K562 (cell line): ENCODE results near the gene RTF1. TPM values are rescaled to one million over a fixed set of nuclear protein-coding genes. Genes with fewer than 3 reads are reported as not detected.

Experiments used
- ATAC-seq: fragments of 200-7000 bp; cut with Tn5 transposase; 3 replicates; pipeline ENCODE4 v1.9.1; 2020; ENCODE audit warnings: moderate library complexity
- BruUV-seq: library from RNA; stranded (reverse); fragments of 400-500 nt; replicated peaks from 2 replicates; lab custom pipeline; 2021; lab: Mats Ljungman, UMichigan
- CTCF ChIA-PET: fragments of 300-600 bp; formaldehyde crosslinking; extraction: SDS; loops from one replicate; lab custom pipeline; 2021; ENCODE audit warnings: low intra/inter-chr PET ratio; lab: Yijun Ruan, JAX
- POLR2A ChIA-PET: fragments of 300-600, 350-650 bp; sonication (Branson Sonifier 250); formaldehyde crosslinking; extraction: SDS; loops from one replicate; lab custom pipeline; 2021; ENCODE audit warnings: antibody characterized with exemption, inconsistent platforms; lab: Yijun Ruan, JAX
- DNase-seq, 4 experiments: peaks; one replicate each; pipeline versions ENCODE4 v3.0.0 to v3.0.0-alpha.2; 2011 to 2018; ENCODE audit warnings: low spot score in 3 of 4, mixed read lengths in 3 of 4; ENCODE audit errors: extremely low read depth in 1 of 4
- FAIRE-seq: peaks from 2 replicates; lab custom pipeline; 2011; peaks lifted over from hg19 to GRCh38; lab: Jason Lieb, UNC
- H2AFZ ChIP-seq: 2 replicates; pipeline ENCODE4 v1.6.0; 2011; ENCODE audit warnings: low read depth, low read length, control low read depth, inconsistent platforms
- H3K27ac ChIP-seq: fragments of 200-600 bp; 3 replicates; pipeline ENCODE4 v1.8.0; 2011; ENCODE audit warnings: low read depth, mild to moderate bottlenecking, control low read depth, inconsistent platforms, low read length, moderate library complexity, mixed read lengths; ENCODE audit errors: extremely low read depth
- H3K27me3 ChIP-seq, 2 experiments: fragments of 300-600 bp in 1 of 2; 2 replicates in 1 of 2; 3 replicates in 1 of 2; pipeline versions ENCODE4 v1.6.0 to v1.8.0; 2011; ENCODE audit warnings: inconsistent platforms in 2 of 2, low read length in 2 of 2, mild to moderate bottlenecking in 1 of 2, mixed read lengths in 1 of 2, moderate library complexity in 1 of 2; ENCODE audit not compliant: control insufficient read depth in 2 of 2, insufficient read depth in 2 of 2
- H3K36me3 ChIP-seq: fragments of 300-600 bp; 3 replicates; pipeline ENCODE4 v1.8.0; 2011; ENCODE audit warnings: mild to moderate bottlenecking, low read length, inconsistent platforms; ENCODE audit not compliant: control insufficient read depth, insufficient read depth
- H3K4me1 ChIP-seq, 2 experiments: fragments of 200-600 bp in 1 of 2; replicated peaks in 1 of 2; 2 replicates in 1 of 2; 3 replicates in 1 of 2; pipeline versions ENCODE4 v1.5.1 to v1.8.0; 2011; ENCODE audit warnings: inconsistent platforms in 2 of 2, low read length in 2 of 2, mild to moderate bottlenecking in 1 of 2, mixed read lengths in 1 of 2, moderate library complexity in 1 of 2; ENCODE audit not compliant: control insufficient read depth in 2 of 2, insufficient read depth in 2 of 2
- H3K4me2 ChIP-seq: 2 replicates; pipeline ENCODE4 v1.6.1; 2011; ENCODE audit warnings: low read length, control low read depth, inconsistent platforms, mixed read lengths; ENCODE audit not compliant: insufficient read depth
- H3K4me3 ChIP-seq: fragments of 200-600 bp; sonication (generic), shearing (Covaris generic); 2 replicates; pipeline ENCODE4 v1.5.1; 2016; ENCODE audit warnings: control low read depth, inconsistent platforms
- H3K79me2 ChIP-seq: fragments of 200-600 bp; 3 replicates; pipeline ENCODE4 v1.8.0; 2011; ENCODE audit warnings: low read length, inconsistent platforms; ENCODE audit not compliant: control insufficient read depth, insufficient read depth
- H3K9ac ChIP-seq, 2 experiments: 2 replicates each; pipeline versions ENCODE4 v1.6.0 to v1.6.1; 2011; ENCODE audit warnings: low read depth in 2 of 2, low read length in 2 of 2, control low read depth in 1 of 2, inconsistent platforms in 1 of 2, mild to moderate bottlenecking in 1 of 2, mixed read lengths in 1 of 2; ENCODE audit not compliant: insufficient read depth in 1 of 2
- H3K9me1 ChIP-seq: one replicate; pipeline ENCODE4 v1.6.0; 2011; ENCODE audit warnings: inconsistent platforms, mild to moderate bottlenecking, low read length, moderate library complexity; ENCODE audit not compliant: control insufficient read depth, insufficient read depth
- H3K9me3 ChIP-seq: replicated peaks from 2 replicates; pipeline ENCODE4 v1.5.1; 2011; ENCODE audit warnings: low read depth, low read length, inconsistent platforms; ENCODE audit not compliant: control insufficient read depth, insufficient read depth
- H4K20me1 ChIP-seq: replicated peaks from 2 replicates; pipeline ENCODE4 v1.6.1; 2011; ENCODE audit warnings: low read length, inconsistent platforms, mixed read lengths; ENCODE audit not compliant: control insufficient read depth, insufficient read depth
- ARHGAP35 ChIP-seq: fragments of 450-650 bp; IDR thresholded peaks from 2 replicates; pipeline ENCODE4 v1.6.1; 2018; ENCODE audit not compliant: partially characterized antibody
- CBX2 ChIP-seq: fragments of 200-600 bp; sonication (generic); IDR thresholded peaks from one replicate; pipeline ENCODE4 v1.6.1; 2012; ENCODE audit warnings: mild to moderate bottlenecking, low read length, inconsistent platforms; ENCODE audit not compliant: insufficient read depth, poor library complexity, severe bottlenecking
- CSDE1 ChIP-seq, 2 experiments: fragments of 450-650 bp; IDR thresholded peaks; 2 replicates each; pipeline ENCODE4 v1.6.1; 2016; ENCODE audit warnings: mild to moderate bottlenecking in 1 of 2
- CTCFL ChIP-seq: IDR thresholded peaks from 2 replicates; pipeline ENCODE4 v1.6.1; 2011; ENCODE audit warnings: borderline replicate concordance, low read depth, mild to moderate bottlenecking, moderate library complexity, low read length; ENCODE audit not compliant: insufficient read depth, poor library complexity, severe bottlenecking
- ELF1 ChIP-seq: fragments of 200-800 bp; sonication (Bioruptor generic); IDR thresholded peaks from 2 replicates; pipeline ENCODE4 v1.6.1; 2016; ENCODE audit warnings: missing genetic modification characterization, missing compliant biosample characterization
- ILK ChIP-seq: fragments of 450-650 bp; IDR thresholded peaks from 2 replicates; pipeline ENCODE4 v1.6.1; 2016; ENCODE audit warnings: missing genetic modification characterization, low read depth, mild to moderate bottlenecking, missing compliant biosample characterization, moderate library complexity, borderline replicate concordance
- JUN ChIP-seq, 2 experiments: sonication (generic) in 1 of 2; formaldehyde crosslinking in 1 of 2; IDR thresholded peaks; 2 replicates each; pipeline versions ENCODE4 v1.6.1 to v1.8.0; 2012 to 2022; ENCODE audit warnings: borderline replicate concordance in 2 of 2, mild to moderate bottlenecking in 2 of 2, improper control_type of control experiment in 1 of 2, low read depth in 1 of 2, low read length in 1 of 2, missing genetic modification reagents in 1 of 2
- LCOR ChIP-seq: sonication (generic); formaldehyde crosslinking; IDR thresholded peaks from 2 replicates; pipeline ENCODE4 v1.8.0; 2022; ENCODE audit warnings: mild to moderate bottlenecking, missing genetic modification reagents
- PURB ChIP-seq: sonication (generic); formaldehyde crosslinking; IDR thresholded peaks from 2 replicates; pipeline ENCODE4 v1.9.0; 2021; ENCODE audit warnings: low read depth, mild to moderate bottlenecking, missing genetic modification reagents
- RNF2 ChIP-seq: sonication (generic); IDR thresholded peaks from 2 replicates; pipeline ENCODE4 v1.6.1; 2016
- SFPQ ChIP-seq: fragments of 200-400 bp; formaldehyde crosslinking; IDR thresholded peaks from 2 replicates; pipeline ENCODE4 v1.6.1; 2017; ENCODE audit warnings: mild to moderate bottlenecking, low read depth, low read length, moderate library complexity
- SMARCB1 ChIP-seq: IDR thresholded peaks from 2 replicates; pipeline ENCODE4 v1.6.1; 2011; ENCODE audit warnings: improper control_type of control experiment, low read depth; ENCODE audit not compliant: insufficient read length
- SNRNP70 ChIP-seq: fragments of 200-400 bp; formaldehyde crosslinking; optimal IDR thresholded peaks from 2 replicates; pipeline ENCODE3; 2017; ENCODE audit warnings: low read depth, low read length
- TCFL5 ChIP-seq: fragments of 250-450 bp; sonication (Bioruptor Pico); conservative IDR thresholded peaks from 2 replicates; pipeline ENCODE4 v1.6.1; 2021; ENCODE audit warnings: mild to moderate bottlenecking, moderate library complexity, matching md5 sums
- YBX1 ChIP-seq: fragments of 450-650 bp; IDR thresholded peaks from 2 replicates; pipeline ENCODE4 v1.7.1; 2016; ENCODE audit warnings: mild to moderate bottlenecking
- ZEB2 ChIP-seq: fragments of 450-650 bp; IDR thresholded peaks from 2 replicates; pipeline ENCODE4 v1.6.1; 2016
- WGBS: fragments of 100-300 bp; shearing (Covaris generic); methylation state at CpG from one replicate; pipeline ENCODE4 v1.1.6; 2016; ENCODE audit warnings: low coverage, mixed read lengths; ENCODE audit not compliant: insufficient coverage; ENCODE audit errors: missing lambda C conversion rate; 5-methylcytosine and 5-hydroxymethylcytosine counted together
- in situ Hi-C: fragments of 300-500 bp; cut with MboI; formaldehyde crosslinking; loops from 4 replicates; pipeline ENCODE4 v1.15.0; 2018; ENCODE audit warnings: inconsistent platforms, mixed read lengths
- intact Hi-C: fragments of 100-400 bp; cut with micrococcal nuclease; formaldehyde crosslinking; loops from 2 replicates; pipeline ENCODE4 v1.14.2; 2022
- polyA plus RNA-seq, 8 experiments: library from polyadenylated mRNA; depleted of rRNA in 4 of 8; stranded (reverse) in 5 of 8; unstranded in 3 of 8; fragments of >200 nt; fragmentation: Nextera tagmentation in 2 of 8; fragmentation: Illumina TruSeq in 1 of 8; extraction: Ambion mirVana in 2 of 8; extraction: Trizol in 1 of 8; gene quantifications; 2 replicates each; pipeline versions ENCODE4 v1.2.1 to v1.2.3, GENCODE V29; 2011 to 2014; ENCODE audit warnings: inconsistent platforms in 1 of 8, missing spikeins in 1 of 8
- total RNA-seq, 7 experiments: library from RNA; depleted of rRNA in 6 of 7; stranded (reverse); fragments of >200 nt in 6 of 7; fragmentation: Illumina TruSeq in 2 of 7; extraction: Trizol in 2 of 7; gene quantifications; 2 replicates each; pipeline versions ENCODE4 v1.2.1 to v1.2.3, GENCODE V29; 2011 to 2021; ENCODE audit warnings: low replicate concordance in 1 of 7

Gene RTF1
- total and polyA plus RNA-seq, 9 of the 15 experiments (the other 6 are each of a cell fraction or from before 2014, with no cell fraction given) = 7.6 to 69.5 (median 31.5) TPM

- ChIA-PET CTCF (no interaction called here), POLR2A (interaction anchor here (1.0 kb wide), 1 partner anchor 11 kb away, joined by 3 read pairs; no protein-coding TSS in a partner anchor)
- Histone ChIP-seq H4K20me1 (no peaks in the 10 kb centered on the region), H3K4me3 (no peak overlapping the region), H3K9me3 (no peaks in the 10 kb centered on the region), H2AFZ (no peak overlapping the region), H3K79me2 (no peaks in the 10 kb centered on the region; the same call in 2 of the 3 replicates), H3K4me1 (peaks cover 9 to 30% of the 10 kb centered on the region in 2 experiments; a peak in 4 of 5 replicates), H3K9ac (no peak overlapping the region), H3K27me3 (no peaks in the 10 kb centered on the region), H3K36me3 (no peaks in the 10 kb centered on the region), H3K27ac (no peak overlapping the region), H3K9me1 (peaks cover 3% of the 10 kb centered on the region), H3K4me2 (no peak overlapping the region)
- no peak for DNase-seq
- TF ChIP-seq TCFL5 (CRISPR knock-in tag) (no peak), CSDE1 (IDR thresholded peaks at IDR 0.05) (no peak), PURB (CRISPR knock-in tag) (no peak), SMARCB1 (no peak), ZEB2 (no peak), ILK (tag) (no peak), RNF2 (no peak), JUN (IDR thresholded peaks at IDR 0.05; ENCODE audit: borderline replicate concordance, low read depth, low read length) (no peak), JUN (CRISPR knock-in tag; IDR thresholded peaks at IDR 0.05; ENCODE audit: borderline replicate concordance) (no peak), ELF1 (no peak), ARHGAP35 (no peak), CBX2 (no peak), LCOR (CRISPR knock-in tag) (no peak), SFPQ (no peak), CTCFL (no peak), YBX1 (no peak), SNRNP70 (no peak)
- 94% methylated on average over 15 of the region's 49 CpGs for WGBS
- no peak for FAIRE-seq
- ATAC-seq = no peak
- in situ Hi-C loops (no loop called here), intact Hi-C loops (loop anchor here (2.0 kb wide), 1 partner anchor 17 kb away; no protein-coding TSS in a partner anchor)
- no TSS peak for BruUV-seq
These were observed 95.0 kb downstream of the RTF1 start for GRCh38 chr15:41511899-41512369.
